Measurements from ENCODE around the gene SIGLEC15. TPM values are rescaled to one million over a fixed set of nuclear protein-coding genes. Genes with fewer than 3 reads are reported as not detected.

SIGLEC15 gene, protein sequence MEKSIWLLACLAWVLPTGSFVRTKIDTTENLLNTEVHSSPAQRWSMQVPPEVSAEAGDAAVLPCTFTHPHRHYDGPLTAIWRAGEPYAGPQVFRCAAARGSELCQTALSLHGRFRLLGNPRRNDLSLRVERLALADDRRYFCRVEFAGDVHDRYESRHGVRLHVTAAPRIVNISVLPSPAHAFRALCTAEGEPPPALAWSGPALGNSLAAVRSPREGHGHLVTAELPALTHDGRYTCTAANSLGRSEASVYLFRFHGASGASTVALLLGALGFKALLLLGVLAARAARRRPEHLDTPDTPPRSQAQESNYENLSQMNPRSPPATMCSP
- 0.08 to 0.09 TPM (median 0.09 TPM) in 4 of 5 replicates, not detected in the other for total RNA-seq (2022; extraction: Qiagen RNA extraction; ENCODE audit: low read depth)

DNA sequence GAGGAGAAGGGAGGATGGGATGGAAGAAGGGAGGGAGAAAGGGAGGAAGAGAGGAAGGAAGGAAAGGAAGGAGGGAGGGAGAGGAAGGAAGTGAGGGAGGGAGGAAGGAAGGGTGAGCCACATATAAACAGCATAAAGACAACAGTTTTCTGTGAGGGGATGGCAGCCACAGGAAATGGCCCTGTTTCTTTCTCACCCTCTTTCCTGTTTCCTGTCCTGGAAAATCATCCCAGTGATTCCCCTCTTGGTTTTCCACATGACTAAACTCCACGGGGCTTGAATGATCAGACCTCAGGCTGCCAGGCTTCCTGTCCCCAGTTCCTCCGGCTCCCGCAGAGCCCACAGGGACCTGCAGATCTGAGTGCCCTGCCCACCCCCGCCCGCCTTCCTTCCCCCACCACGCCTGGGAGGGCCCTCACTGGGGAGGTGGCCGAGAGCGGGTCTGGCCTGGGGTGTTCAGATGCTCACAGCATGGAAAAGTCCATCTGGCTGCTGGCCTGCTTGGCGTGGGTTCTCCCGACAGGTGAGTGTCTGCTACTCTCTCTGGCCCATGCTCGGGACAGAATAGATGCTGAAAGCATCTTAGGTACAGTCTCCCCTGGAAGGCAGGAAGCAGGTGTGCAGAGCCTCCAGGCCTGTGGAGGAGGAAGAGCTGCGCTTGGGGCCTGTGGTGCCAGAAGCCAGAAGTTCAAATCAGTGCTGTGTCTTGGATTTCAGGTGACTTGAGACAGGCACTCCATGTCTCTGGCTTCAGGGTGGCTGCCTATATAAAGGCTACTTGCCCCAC lies at the start of gene SIGLEC15:
TSS of gene SIGLEC15 (plus strand) at position 418 of the 787 bp plus-strand sequence. CDS start at position 472, 54 bp downstream.

Other genes with a start within 250 kb of the SIGLEC15 start
- gene SLC14A2, start 210.2 kb upstream of the SIGLEC15 start, total RNA-seq (2022; extraction: Qiagen RNA extraction; ENCODE audit: low read depth), result not detected in 5 replicates
- gene SLC14A1, start 101.5 kb upstream of the SIGLEC15 start, total RNA-seq (2022; extraction: Qiagen RNA extraction; ENCODE audit: low read depth), result 0.05 to 0.26 TPM (median 0.13 TPM) in 3 of 5 replicates, not detected in the others
- gene EPG5, start 141.7 kb downstream of the SIGLEC15 start, total RNA-seq (2022; extraction: Qiagen RNA extraction; ENCODE audit: low read depth), result 4.0 to 5.2 TPM (median 4.3 TPM) in 5 replicates
- gene PSTPIP2, start 246.6 kb downstream of the SIGLEC15 start, total RNA-seq (2022; extraction: Qiagen RNA extraction; ENCODE audit: low read depth), result 0.16 to 0.47 TPM (median 0.33 TPM) in 5 replicates